Ascending aorta (tissue), 2 donors: ENCODE measurements around the gene GAP43. TPM values are rescaled to one million over a fixed set of nuclear protein-coding genes. Genes with fewer than 3 reads are reported as not detected.

Source experiments
- DNase-seq, 2 donors: peaks; one replicate each; pipeline ENCODE4 v3.0.0-alpha.2; 2019; ENCODE audit warnings: low spot score in 2 of 2
- H3K27ac ChIP-seq, 2 donors: fragments of 200-600 bp; sonication (generic); one replicate each; pipeline ENCODE4 v1.5.1; 2016 to 2017; ENCODE audit warnings: mild to moderate bottlenecking in 1 of 2
- H3K27me3 ChIP-seq: fragments of 200-600 bp; sonication (generic); one replicate; pipeline ENCODE4 v1.5.1; 2017
- H3K36me3 ChIP-seq, 2 donors: fragments of 200-600 bp; sonication (generic); one replicate each; pipeline ENCODE4 v1.5.1; 2016
- H3K4me1 ChIP-seq, 2 donors: fragments of 200-600 bp; sonication (generic); one replicate each; pipeline ENCODE4 v1.5.1; 2016 to 2017; ENCODE audit warnings: mild to moderate bottlenecking in 1 of 2
- H3K4me3 ChIP-seq, 2 donors: fragments of 200-600 bp; sonication (generic); one replicate each; pipeline ENCODE4 v1.5.1; 2016 to 2017; ENCODE audit warnings: mild to moderate bottlenecking in 1 of 2
- H3K9me3 ChIP-seq, 2 donors: fragments of 200-600 bp; sonication (generic); one replicate each; pipeline ENCODE4 v1.5.1; 2016
- intact Hi-C: fragments of 100-400 bp; cut with DNase I; formaldehyde crosslinking; loops from one replicate; pipeline ENCODE4 v1.15.1; 2023
- total RNA-seq: library from RNA; depleted of rRNA; stranded (reverse); fragments of >200 nt; gene quantifications from one replicate; pipeline ENCODE4 v1.1.0, GENCODE V29; 2016
- TF ChIP-seq, protein P1 (sequence below), 3 experiments: fragments of 200-600 bp in 2 of 3; fragments of 450-650 bp in 1 of 3; sonication (generic) in 2 of 3; IDR thresholded peaks; one replicate each; pipeline ENCODE4 v1.5.1; 2016 to 2019; ENCODE audit warnings: antibody characterized with exemption in 3 of 3, mild to moderate bottlenecking in 1 of 3, moderate library complexity in 1 of 3

GAP43 gene
- total RNA-seq, 1 donor from 2014 or later = 0.21 TPM

DNA sequence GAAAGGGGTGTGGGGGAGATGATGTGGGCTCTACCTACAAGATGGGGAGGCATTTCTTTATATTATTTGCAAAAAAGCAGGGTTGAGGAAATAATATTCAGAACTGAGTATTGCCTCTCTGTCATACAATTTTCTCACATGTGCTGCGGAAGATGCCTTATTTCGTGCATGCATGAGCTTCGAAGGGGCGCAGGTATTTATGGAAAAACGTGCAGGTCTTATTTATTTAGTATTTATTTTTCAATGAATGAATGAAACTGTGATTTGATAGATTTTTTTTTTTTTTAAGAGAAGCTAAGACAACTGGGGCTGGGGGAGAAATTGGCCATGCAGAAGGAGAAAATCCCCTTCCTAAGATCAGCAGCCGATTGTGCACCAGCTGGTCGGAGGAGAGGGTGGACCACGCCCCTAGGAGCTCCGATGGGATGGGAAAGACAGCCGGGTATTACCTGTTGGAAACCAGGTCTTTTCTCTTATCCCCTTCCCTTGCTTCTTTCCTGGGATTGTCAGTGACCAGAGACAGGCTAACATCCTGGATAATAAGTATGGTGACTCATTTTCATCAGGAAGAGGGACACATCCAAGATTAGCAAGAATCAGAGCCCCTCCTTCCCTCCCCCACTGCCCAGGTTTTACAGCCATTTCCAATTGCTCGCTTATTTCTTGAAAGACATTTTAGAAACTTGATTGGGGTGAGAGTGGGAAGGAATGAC is 875 bp downstream of the GAP43 start:
- Histone ChIP-seq H3K4me3 (peak overlapping the region; percentile 42 to 59), H3K27ac (no peak overlapping the region), H3K9me3 (no peaks in the 10 kb centered on the region), H3K27me3 (no peaks in the 10 kb centered on the region), H3K4me1 (peaks cover 0 to 8% of the 10 kb centered on the region in 2 donors), H3K36me3 (no peaks in the 10 kb centered on the region)
- intact Hi-C loops = no loop called here
- TF ChIP-seq, protein P1, sequence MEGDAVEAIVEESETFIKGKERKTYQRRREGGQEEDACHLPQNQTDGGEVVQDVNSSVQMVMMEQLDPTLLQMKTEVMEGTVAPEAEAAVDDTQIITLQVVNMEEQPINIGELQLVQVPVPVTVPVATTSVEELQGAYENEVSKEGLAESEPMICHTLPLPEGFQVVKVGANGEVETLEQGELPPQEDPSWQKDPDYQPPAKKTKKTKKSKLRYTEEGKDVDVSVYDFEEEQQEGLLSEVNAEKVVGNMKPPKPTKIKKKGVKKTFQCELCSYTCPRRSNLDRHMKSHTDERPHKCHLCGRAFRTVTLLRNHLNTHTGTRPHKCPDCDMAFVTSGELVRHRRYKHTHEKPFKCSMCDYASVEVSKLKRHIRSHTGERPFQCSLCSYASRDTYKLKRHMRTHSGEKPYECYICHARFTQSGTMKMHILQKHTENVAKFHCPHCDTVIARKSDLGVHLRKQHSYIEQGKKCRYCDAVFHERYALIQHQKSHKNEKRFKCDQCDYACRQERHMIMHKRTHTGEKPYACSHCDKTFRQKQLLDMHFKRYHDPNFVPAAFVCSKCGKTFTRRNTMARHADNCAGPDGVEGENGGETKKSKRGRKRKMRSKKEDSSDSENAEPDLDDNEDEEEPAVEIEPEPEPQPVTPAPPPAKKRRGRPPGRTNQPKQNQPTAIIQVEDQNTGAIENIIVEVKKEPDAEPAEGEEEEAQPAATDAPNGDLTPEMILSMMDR (IDR thresholded peaks at IDR 0.05) = no peak
- no peak for DNase-seq

DNA sequence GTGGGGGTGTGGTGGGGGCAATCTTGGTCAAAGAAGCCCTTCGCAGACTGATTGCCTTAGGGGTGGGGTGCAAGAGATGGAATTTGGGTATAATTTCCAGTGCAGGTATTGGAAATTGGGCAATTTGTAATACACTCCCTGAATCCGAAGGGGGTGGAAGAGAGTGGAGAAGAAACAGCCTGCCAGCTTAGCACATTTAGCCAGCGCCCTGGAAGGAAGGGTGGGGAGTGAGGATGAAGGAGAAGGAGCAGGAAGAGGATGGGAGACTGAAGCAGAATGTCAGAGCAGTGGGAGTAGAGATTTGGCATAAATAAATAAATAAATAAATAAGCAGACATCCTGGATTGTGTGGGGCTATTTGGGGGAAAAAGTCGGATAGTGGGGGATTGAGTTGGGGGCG is 1.6 kb downstream of the GAP43 start:
- no peaks in the 10 kb centered on the region for H3K9me3 ChIP-seq
- DNase-seq = no peak
- H3K27me3 ChIP-seq = no peaks in the 10 kb centered on the region
- no peak overlapping the region for H3K27ac ChIP-seq
- intact Hi-C loops = no loop called here
- H3K4me3 ChIP-seq = peak overlapping the region in 1 of 2 donors; percentile 59
- TF ChIP-seq, protein P1 (IDR thresholded peaks at IDR 0.05) = no peak
- H3K4me1 ChIP-seq = peaks cover 0 to 8% of the 10 kb centered on the region in 2 donors
- H3K36me3 ChIP-seq = no peaks in the 10 kb centered on the region

DNA sequence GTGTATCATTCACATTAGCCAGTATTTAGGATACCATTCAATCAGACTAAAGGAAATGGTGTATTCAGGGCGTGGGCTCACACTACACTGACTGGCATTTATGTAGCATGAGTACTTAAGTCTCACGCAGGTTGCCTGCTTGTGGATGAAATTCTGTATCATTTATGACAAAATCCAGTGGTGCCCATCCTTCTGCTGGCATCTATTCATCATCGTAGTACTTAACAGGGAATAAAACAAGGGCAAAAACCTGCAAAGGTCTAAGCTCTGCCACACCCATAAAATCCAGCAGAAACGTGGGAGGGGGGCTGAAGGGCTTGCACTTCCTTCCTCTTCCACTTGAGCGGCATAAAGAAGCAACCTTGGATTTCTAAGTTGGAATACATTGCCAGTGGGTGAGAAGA is 2.7 kb downstream of the GAP43 start:
- intact Hi-C loops = no loop called here
- H3K4me3 ChIP-seq = no peak overlapping the region

DNA sequence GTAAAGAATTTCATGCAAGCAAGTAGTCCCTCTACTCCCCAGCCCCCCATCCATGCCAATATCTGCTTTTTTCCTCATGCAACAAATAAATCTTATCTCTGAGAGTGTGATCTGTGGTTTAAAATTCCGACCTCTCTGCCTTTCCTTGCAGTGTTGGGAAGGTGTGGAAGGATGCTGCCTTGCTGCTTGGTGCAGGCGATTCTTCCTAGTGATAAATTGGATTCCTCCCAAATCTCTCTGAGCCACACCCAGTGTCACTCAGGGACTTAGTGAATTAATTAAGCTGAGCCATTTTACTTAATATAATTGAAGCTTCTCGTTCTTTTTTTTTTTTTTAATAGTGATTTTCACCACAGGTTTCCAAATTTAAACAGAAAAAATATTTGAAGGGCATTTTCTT is 3.4 kb downstream of the GAP43 start:
- Histone ChIP-seq H3K9me3 (no peaks in the 10 kb centered on the region), H3K4me1 (peaks cover 0 to 8% of the 10 kb centered on the region in 2 donors), H3K4me3 (no peak overlapping the region), H3K27ac (no peak overlapping the region), H3K36me3 (no peaks in the 10 kb centered on the region), H3K27me3 (no peaks in the 10 kb centered on the region)
- TF ChIP-seq, protein P1 (IDR thresholded peaks at IDR 0.05) = no peak
- intact Hi-C loops = no loop called here
- DNase-seq = no peak

More for the DNA sequence above, 2.7 kb downstream of the GAP43 start:
- Histone ChIP-seq H3K36me3 (no peaks in the 10 kb centered on the region), H3K4me1 (peaks cover 0 to 8% of the 10 kb centered on the region in 2 donors), H3K9me3 (no peaks in the 10 kb centered on the region), H3K27me3 (no peaks in the 10 kb centered on the region), H3K27ac (no peak overlapping the region)
- TF ChIP-seq, protein P1 (IDR thresholded peaks at IDR 0.05) = no peak
- DNase-seq = no peak

GRCh38 chr3:115627180-115628074 is 4.1 kb downstream of the GAP43 start:
- intact Hi-C loops = no loop called here
- Histone ChIP-seq H3K4me1 (peaks cover 0 to 8% of the 10 kb centered on the region in 2 donors), H3K4me3 (no peak overlapping the region), H3K9me3 (no peaks in the 10 kb centered on the region), H3K36me3 (no peaks in the 10 kb centered on the region), H3K27me3 (no peaks in the 10 kb centered on the region), H3K27ac (no peak overlapping the region)
- DNase-seq = no peak
- TF ChIP-seq, protein P1 (IDR thresholded peaks at IDR 0.05) = no peak
